ENCODE data around the gene CCDC7.
"Not testable (repeated sequence)": the region's sequence is repeated elsewhere in the genome, so short reads cannot be mapped to it uniquely, and the experiment has no call there.

CCDC7 gene

DNA sequence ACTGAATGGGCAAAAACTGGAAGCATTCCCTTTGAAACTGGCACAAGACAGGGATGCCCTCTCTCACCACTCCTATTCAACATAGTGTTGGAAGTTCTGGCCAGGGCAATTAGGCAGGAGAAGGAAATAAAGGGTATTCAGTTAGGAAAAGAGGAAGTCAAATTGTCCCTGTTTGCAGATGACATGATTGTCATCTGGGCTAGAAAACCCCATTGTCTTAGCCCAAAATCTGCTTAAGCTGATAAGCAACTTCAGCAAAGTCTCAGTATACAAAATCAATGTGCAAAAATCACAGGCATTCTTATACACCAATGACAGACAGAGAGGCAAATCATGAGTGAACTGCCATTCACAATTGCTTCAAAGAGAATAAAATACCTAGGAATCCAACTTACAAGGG lies 116.8 kb downstream of the CCDC7 start:
- DNase-seq (ENCODE audit: low read depth): not testable (repeated sequence)

GRCh38 chr10:32577448-32577847 lies 131.5 kb downstream of the CCDC7 start:
- DNase-seq (ENCODE audit: low read depth): no peak

DNA sequence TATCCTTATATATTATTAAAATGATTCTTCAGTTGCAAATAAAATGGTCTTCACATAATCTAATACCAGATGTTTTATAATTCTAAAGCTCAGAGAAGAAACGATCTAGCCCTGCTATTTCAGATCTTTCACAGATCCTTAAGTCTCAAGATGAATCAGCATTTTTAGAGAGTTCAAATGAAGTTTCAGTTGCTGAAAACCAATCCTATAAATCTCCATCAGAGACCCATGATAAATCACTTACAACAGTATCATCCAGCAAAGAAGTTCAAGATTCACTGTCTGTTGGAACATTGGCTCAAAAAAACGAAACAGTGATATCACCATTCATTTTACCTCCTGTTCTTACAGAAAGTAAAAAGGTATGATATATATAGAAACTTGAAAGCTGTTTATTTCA lies 137.0 kb downstream of the CCDC7 start:
- DNase-seq (ENCODE audit: low read depth): no peak

DNA sequence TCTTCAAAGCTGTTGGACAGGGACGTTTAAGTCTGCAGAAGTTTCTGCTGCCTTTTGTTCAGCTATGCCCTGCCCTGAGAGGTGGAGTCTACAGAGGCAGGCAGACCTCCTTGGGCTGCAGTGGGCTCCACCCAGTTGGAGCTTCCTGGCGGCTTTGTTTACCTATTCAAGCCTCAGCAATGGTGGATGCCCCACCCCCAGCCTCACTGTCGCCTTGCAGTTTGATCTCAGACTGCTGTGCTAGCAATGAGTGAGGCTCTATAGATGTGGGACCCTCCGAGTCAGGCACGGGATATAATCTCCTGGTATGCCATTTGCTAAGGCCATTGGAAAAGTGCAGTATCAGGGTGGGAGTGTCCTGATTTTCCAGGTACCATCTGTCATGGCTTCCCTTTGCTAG lies 152.1 kb downstream of the CCDC7 start:
- DNase-seq (ENCODE audit: low read depth): not testable (repeated sequence)

DNA sequence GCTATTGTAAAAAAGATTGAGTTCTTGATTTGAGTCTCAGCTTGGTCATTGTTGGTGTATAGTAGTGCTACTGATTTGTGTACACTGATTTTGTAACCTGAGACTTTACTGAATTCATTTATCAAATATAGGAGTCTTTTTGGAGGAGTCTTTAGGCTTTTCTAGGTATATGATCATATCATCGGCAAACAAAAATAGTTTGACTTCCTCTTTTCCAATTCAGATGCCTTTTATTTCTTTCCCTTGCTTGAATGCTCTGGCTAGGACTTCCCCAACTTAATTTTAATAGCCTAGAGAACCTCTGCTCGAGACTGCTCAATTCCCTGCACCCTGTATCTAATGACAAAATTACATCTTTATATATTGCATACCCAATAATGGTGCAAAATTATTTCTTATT lies 154.4 kb downstream of the CCDC7 start:
- no peak for DNase-seq (ENCODE audit: low read depth)

- not testable (repeated sequence) for DNase-seq (ENCODE audit: low read depth)
Measured at GRCh38 chr10:32601562-32601961, 155.6 kb downstream of the CCDC7 start.

- DNase-seq (ENCODE audit: low read depth): no peak
Measured at GRCh38 chr10:32605787-32606186, 159.8 kb downstream of the CCDC7 start.

DNA sequence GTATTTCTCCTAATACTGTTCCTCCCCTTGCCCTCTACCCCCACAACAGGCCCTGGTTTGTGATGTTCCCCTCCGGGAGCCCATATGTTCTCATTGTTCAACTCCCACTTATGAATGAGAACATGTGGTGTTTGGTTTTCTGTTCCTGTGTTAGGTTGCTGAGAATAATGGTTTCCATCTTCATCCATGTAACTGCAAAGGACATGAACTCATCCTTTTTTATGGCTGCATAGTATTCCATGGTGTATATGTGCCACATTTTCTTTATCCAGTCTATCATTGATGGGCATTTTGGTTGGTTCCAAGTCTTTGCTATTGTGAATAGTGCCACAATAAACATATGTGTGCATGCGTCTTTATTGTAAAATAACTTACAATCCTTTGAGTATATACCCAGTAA lies 164.6 kb downstream of the CCDC7 start:
- not testable (repeated sequence) for DNase-seq (ENCODE audit: low read depth)

GRCh38 chr10:32616438-32616837 lies 170.5 kb downstream of the CCDC7 start:
- DNase-seq (ENCODE audit: low read depth): no peak

DNA sequence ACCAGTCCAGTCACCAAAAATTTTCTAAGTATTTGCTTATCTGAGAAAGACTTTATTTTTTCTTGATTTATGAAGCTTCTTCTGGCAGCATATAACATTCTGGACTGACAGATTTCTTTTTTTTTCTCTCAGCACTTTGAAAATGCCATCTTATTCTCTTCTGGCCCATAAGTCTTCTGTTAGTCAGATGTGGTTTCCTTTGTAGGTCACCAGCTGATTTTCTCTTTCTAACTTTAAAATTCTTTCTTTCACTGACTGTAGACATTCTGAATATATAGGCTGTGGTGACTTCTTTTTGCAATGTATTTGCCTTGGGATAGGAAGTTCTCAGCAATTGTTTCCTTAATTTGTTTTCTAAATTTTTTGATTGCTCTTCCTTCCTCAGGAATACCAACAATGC lies 172.5 kb downstream of the CCDC7 start:
- DNase-seq (ENCODE audit: low read depth): no peak

GRCh38 chr10:32621969-32622368 lies 176.0 kb downstream of the CCDC7 start:
- no peak for DNase-seq (ENCODE audit: low read depth)

DNA sequence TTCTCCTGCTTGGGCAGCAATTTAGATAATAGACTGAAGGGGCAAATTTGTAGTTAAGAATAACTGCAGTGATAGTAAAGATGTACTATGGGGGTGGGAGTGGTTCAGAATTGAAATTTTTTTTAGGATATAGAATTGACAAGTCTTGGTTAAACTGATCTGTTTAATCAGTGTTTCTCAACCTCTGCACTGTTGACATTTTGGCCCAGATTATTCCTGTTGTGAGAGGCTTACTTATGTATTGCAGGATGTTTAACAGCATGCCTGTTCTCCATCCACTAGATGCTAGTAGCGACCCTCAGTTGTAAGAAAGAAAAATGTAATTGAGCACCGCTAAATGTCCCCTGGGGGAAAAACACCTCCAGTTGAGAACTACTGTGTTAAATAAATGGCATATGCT lies 176.5 kb downstream of the CCDC7 start:
- no peak for DNase-seq (ENCODE audit: low read depth)

DNA sequence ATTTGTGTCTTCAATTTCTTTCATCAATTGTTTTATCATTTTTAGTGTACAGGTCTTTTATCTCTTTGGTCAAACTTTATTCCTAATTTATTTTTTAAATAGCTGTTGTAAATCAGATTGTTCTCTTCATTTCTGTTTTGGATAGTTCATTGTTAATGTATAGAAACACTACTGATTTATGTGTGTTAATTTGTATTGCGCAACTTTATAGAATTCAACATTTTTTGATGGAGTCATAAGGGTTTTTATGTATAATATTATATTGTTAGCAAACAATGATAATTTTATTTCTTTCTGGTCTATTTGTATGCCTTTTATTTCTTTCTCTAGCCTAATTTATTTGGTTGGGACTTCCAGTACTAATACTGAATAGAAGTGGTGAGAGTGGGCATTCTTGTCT lies 181.2 kb downstream of the CCDC7 start:
- no peak for DNase-seq (ENCODE audit: low read depth)

- DNase-seq (ENCODE audit: low read depth): no peak
Measured at GRCh38 chr10:32629910-32630309, 184.0 kb downstream of the CCDC7 start.

GRCh38 chr10:32646535-32646934 lies 200.6 kb downstream of the CCDC7 start:
- no peak for DNase-seq (ENCODE audit: low read depth)

- no peak for DNase-seq (ENCODE audit: low read depth)
Measured at GRCh38 chr10:32650246-32650655, 204.3 kb downstream of the CCDC7 start.

GRCh38 chr10:32657430-32657829 lies 211.5 kb downstream of the CCDC7 start:
- not testable (repeated sequence) for DNase-seq (ENCODE audit: low read depth)

- no peak for DNase-seq (ENCODE audit: low read depth)
Measured at GRCh38 chr10:32661346-32661745, 215.4 kb downstream of the CCDC7 start.

GRCh38 chr10:32680803-32681557 lies 235.0 kb downstream of the CCDC7 start:
- no peak for DNase-seq (ENCODE audit: low read depth)

DNA sequence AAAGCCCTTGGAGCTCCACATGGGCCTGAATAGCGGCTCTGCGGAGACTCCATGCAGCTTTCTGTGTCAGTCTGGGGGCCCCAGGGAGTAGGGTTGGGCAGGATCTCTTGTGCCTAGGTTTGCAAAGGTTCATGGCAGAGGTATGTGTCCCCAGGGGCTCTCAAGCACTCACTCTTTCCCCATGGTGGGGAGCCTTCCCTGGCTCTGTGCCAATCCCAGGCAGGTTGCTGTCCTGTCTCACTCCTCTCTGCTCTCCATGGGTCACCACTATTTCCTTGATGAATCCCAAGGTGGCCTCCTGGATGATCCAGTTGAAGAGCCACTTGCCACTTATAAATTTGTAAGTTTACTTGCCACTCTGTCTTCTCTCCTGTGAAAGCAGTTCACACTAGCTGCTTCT lies 238.4 kb downstream of the CCDC7 start:
- DNase-seq (ENCODE audit: low read depth): no peak

- DNase-seq (ENCODE audit: low read depth): no peak
Measured at GRCh38 chr10:32687116-32687515, 241.2 kb downstream of the CCDC7 start.

GRCh38 chr10:32687546-32687945 lies 241.6 kb downstream of the CCDC7 start:
- DNase-seq (ENCODE audit: low read depth): no peak

DNA sequence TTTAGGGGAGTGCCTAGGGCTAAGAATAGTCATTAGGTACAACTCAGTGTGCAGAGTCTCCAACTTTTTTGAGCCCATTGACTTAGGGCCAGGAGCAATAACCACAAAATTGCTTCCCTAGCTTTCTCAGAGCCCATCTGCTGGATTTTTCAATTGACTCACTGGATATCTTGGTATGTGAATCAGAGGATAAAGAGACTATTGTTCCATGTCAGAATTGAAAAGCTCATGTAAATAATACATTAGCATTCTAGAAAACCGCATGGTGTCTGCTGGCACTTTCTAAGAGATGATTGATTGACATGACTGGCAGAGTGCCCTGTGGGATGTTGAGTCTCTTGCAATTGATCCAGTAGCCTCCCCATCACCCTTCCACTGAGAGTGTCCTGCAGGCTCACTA lies 246.2 kb downstream of the CCDC7 start:
- DNase-seq (ENCODE audit: low read depth): no peak

DNA sequence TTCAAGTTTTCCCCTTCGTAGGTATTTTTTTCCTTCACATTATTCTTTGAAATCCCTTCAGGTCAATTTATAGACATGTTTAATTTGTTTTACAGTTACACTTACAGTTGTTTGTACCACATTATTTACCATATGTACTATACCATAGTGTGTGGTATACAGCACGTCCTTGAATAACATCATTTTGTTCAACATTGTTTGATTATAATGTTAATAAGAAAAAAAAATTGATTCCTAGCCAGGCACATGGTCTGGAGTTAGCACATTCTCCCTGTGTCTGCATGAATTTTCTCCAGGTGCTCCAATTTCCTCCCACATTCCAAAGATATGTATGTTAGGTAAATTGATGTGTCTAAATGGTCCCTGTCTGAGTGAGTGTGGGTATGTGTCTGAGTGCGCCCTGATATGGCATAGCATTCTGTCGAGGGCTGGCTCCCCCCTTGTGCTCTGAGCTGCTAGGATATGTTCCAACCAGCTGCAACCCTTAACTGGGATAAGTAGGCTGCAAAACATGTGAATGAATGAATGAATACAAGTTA lies 247.6 kb downstream of the CCDC7 start:
- DNase-seq (ENCODE audit: low read depth): no peak
